ENCODE data around the gene HDGFL2. TPM values are rescaled to one million over a fixed set of nuclear protein-coding genes. Genes with fewer than 3 reads are reported as not detected.

The HDGFL2 gene
- total and polyA plus RNA-seq, 8 donors, result 12.8 to 32.9 (median 18.3) TPM

DNA sequence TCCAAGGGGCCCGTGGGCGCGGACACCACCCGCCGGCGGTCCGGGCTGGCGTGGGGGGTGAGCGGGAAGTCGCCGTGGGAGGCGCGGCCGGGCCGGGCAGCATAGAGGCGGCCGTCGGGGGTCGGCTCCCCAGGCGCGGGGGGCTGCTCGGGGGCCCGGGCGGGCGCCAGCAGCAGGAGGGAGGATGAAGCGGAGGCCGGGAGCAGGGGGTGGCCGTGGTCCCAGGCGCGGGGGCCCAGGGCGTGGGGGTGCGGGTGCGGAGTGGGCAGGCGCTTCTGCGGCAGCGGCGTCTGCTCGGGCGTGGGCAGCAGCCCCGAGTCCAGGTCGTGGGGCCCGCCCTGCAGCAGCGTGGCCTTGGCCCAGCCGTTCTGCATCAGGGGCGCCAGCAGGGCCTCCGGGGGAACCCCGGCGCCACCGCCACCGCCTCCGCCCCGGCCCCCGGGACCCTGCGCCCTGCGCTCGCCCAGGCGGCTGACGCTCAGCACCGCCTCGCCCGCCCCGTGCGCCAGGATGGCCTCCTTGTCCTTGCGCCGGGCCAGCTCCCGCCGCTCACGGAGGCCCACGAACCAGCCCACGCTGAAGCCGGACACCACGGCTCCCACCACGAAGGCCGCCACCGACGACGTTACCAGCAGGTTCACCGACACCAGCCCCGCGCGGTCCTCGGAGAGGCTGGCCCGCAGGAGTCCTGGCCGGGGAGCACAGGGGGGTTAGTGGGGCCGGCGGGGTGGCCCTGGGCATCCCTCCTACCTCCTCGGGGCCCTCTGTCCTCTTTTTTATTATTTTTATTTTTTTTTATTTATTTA, 71.9 kb downstream of the HDGFL2 start:
- DNase-seq, result peak in 2 of 6 donors; percentile 42 to 75
- H3K27ac ChIP-seq, result no peak overlapping the region
- H3K27me3 ChIP-seq, result no peaks in the 10 kb centered on the region
- no peak for FAIRE-seq
- WGBS, 2 donors, result 93% methylated on average over 39 to 87 of the region's 87 CpGs
- no peak overlapping the region for H3K4me3 ChIP-seq
- TF ChIP-seq, protein P1, sequence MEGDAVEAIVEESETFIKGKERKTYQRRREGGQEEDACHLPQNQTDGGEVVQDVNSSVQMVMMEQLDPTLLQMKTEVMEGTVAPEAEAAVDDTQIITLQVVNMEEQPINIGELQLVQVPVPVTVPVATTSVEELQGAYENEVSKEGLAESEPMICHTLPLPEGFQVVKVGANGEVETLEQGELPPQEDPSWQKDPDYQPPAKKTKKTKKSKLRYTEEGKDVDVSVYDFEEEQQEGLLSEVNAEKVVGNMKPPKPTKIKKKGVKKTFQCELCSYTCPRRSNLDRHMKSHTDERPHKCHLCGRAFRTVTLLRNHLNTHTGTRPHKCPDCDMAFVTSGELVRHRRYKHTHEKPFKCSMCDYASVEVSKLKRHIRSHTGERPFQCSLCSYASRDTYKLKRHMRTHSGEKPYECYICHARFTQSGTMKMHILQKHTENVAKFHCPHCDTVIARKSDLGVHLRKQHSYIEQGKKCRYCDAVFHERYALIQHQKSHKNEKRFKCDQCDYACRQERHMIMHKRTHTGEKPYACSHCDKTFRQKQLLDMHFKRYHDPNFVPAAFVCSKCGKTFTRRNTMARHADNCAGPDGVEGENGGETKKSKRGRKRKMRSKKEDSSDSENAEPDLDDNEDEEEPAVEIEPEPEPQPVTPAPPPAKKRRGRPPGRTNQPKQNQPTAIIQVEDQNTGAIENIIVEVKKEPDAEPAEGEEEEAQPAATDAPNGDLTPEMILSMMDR (IDR thresholded peaks at IDR 0.05), result no peak
- ATAC-seq, result no peak
- H3K4me1 ChIP-seq, result peaks cover 0 to 11% (median 0%) of the 10 kb centered on the region in 3 donors
- H3K9me3 ChIP-seq, result no peaks in the 10 kb centered on the region
- no peaks in the 10 kb centered on the region for H3K36me3 ChIP-seq
- intact Hi-C loops (cut with DNase I), result no loop called here

DNA sequence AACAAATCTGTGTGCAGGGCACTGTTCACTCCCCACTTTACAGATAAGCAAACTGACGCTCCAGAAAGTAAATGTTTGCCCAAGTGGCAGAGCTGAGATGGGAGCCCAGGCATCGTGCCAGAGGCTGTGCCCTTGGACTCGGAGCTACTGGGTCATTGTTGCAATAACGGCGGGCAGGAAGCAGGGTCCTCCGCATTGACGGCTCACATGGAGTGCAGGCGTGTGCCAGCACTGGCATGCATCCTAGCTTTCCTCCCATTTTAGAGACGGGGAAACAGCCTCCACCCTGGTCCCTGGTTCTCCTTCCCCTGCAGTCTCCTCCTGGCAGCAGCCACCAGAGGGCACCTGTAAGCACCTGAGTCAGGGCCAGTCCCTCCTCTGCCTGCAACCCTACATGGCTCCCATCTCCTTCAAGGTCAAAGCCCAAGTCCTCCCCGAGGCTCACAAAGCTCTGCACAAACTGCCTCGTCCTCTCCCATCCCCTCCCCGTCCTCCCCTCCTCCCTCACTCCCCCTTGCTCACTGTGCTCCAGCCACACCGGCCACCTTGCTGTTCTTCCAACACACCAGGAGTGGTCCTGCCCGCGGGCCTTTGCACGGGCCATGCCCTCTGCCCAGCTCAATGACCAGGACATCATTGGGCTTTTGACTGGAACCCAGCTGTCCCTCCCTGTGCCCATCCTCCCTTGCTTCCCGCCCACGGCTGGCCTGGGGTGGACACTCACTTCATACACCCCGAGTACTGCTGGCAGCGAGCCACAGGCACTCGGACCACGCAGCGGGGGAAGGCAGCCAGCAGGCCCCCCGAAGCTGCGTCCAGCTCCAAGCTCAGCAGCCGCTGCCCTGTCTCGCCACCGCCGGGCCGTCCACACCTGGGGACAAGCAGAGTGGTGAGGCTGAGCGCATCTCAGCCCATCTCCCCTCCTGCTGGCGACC, 75.5 kb downstream of the HDGFL2 start:
- no peaks in the 10 kb centered on the region for H3K9me3 ChIP-seq
- 49 to 59% methylated on average over 31 to 32 of the region's 32 CpGs for WGBS, 2 donors

DNA sequence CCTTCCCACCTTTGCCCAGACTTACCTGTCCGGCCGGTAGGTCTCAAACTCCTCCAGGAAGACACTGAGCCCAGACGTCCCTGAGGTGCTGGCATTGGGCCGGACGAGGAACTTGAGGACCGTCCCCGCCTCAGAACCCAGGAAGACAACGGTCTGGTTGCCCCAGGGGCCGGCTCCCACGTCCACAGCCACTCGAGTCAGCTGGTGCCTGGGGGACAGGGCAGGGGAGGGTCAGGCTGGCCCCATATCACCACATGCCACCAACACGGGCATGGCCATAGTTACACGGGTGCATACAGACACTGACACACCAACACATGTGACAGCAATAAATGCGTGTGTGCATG, 76.1 kb downstream of the HDGFL2 start:
- Histone ChIP-seq H3K4me1 (peaks cover 0 to 6% (median 0%) of the 10 kb centered on the region in 3 donors), H3K4me3 (no peak overlapping the region), H3K36me3 (no peaks in the 10 kb centered on the region), H3K27ac (no peak overlapping the region), H3K9me3 (no peaks in the 10 kb centered on the region), H3K27me3 (no peaks in the 10 kb centered on the region)
- WGBS, 2 donors, result 52 to 57% methylated on average over 12 to 14 of the region's 14 CpGs
- ATAC-seq (no peak), DNase-seq (peak in 1 of 6 donors; percentile 61), FAIRE-seq (no peak)
- TF ChIP-seq, protein P1 (IDR thresholded peaks at IDR 0.05), result no peak
- intact Hi-C loops (cut with DNase I), result no loop called here

More for the DNA sequence above, 75.5 kb downstream of the HDGFL2 start:
- FAIRE-seq (no peak), ATAC-seq (peak; percentile 75 to 92 (median 82)), DNase-seq (peak; percentile 61 to 91 (median 78))
- no peaks in the 10 kb centered on the region for H3K27me3 ChIP-seq
- intact Hi-C loops (cut with DNase I), result no loop called here
- TF ChIP-seq, protein P1 (IDR thresholded peaks at IDR 0.05), result peak in 2 of 4 donors; percentile 17 to 29
- H3K4me3 ChIP-seq, result no peak overlapping the region
- peak overlapping the region in 1 of 4 donors; percentile 41 for H3K27ac ChIP-seq
- peaks cover 0 to 6% (median 0%) of the 10 kb centered on the region in 3 donors for H3K4me1 ChIP-seq
- no peaks in the 10 kb centered on the region for H3K36me3 ChIP-seq

DNA sequence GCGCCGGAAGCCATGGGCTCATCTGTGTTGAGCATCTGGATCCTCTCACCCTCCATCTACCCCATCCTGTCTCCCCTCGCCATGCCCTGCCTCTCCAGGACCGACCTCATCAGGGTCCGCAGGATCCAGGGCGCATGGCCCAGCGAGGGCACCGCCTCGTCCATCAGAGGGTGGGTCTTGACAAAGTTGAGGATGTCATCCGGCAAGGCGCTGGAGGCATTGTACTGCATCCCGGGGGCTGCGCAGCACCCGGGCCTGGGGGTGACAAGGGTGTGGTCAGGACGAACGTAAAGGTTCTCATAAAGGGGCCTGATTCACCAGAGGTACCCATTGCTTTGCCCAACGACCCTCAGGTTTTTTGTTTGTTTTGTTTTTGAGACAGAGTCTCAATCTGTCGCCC, 77.9 kb downstream of the HDGFL2 start:
- Histone ChIP-seq H3K27me3 (no peaks in the 10 kb centered on the region), H3K4me3 (no peak overlapping the region), H3K9me3 (no peaks in the 10 kb centered on the region), H3K27ac (no peak overlapping the region), H3K4me1 (peaks cover 0 to 6% (median 0%) of the 10 kb centered on the region in 3 donors), H3K36me3 (no peaks in the 10 kb centered on the region)
- 82 to 91% methylated on average over 18 of the region's 18 CpGs for WGBS, 2 donors
- FAIRE-seq (no peak), DNase-seq (peak in 1 of 6 donors; percentile 48), ATAC-seq (no peak)
- TF ChIP-seq, protein P1 (IDR thresholded peaks at IDR 0.05), result no peak
- intact Hi-C loops (cut with DNase I), result no loop called here

Data from pancreas (tissue), 10 donors.